NCI-H146 (cell line): ENCODE data around the gene HELZ.

Source experiments
- DNase-seq: peaks from one replicate; lab custom pipeline; 2025; lab: John Stamatoyannopoulos, UW

Gene HELZ

GRCh38 chr17:67186782-67187181 is 58.2 kb downstream of the HELZ start:
- DNase-seq: no peak

- no peak for DNase-seq
These were observed 61.5 kb downstream of the HELZ start for GRCh38 chr17:67183531-67183930.

GRCh38 chr17:67181825-67182224 is 63.2 kb downstream of the HELZ start:
- no peak for DNase-seq

- DNase-seq: no peak
These were observed 64.7 kb downstream of the HELZ start for GRCh38 chr17:67180275-67180674.

GRCh38 chr17:67178555-67178954 is 66.4 kb downstream of the HELZ start:
- no peak for DNase-seq

- no peak for DNase-seq
These were observed 67.3 kb downstream of the HELZ start for GRCh38 chr17:67177732-67178131.

GRCh38 chr17:67174190-67174589 is 70.8 kb downstream of the HELZ start:
- DNase-seq: no peak

GRCh38 chr17:67171560-67171959 is 73.4 kb downstream of the HELZ start:
- no peak for DNase-seq

- no peak for DNase-seq
These were observed 76.5 kb downstream of the HELZ start for GRCh38 chr17:67168496-67168895.

GRCh38 chr17:67165201-67165600 is 79.8 kb downstream of the HELZ start:
- no peak for DNase-seq

GRCh38 chr17:67164302-67164701 is 80.7 kb downstream of the HELZ start:
- no peak for DNase-seq

- no peak for DNase-seq
These were observed 82.2 kb downstream of the HELZ start for GRCh38 chr17:67162771-67163170.

GRCh38 chr17:67161573-67161972 is 83.4 kb downstream of the HELZ start:
- DNase-seq: no peak

- DNase-seq: no peak
These were observed 84.2 kb downstream of the HELZ start for GRCh38 chr17:67160791-67161190.

- peak; percentile 50 for DNase-seq
These were observed 87.0 kb downstream of the HELZ start for GRCh38 chr17:67157732-67158639.

GRCh38 chr17:67156269-67157199 is 88.5 kb downstream of the HELZ start:
- no peak for DNase-seq

GRCh38 chr17:67152824-67153223 is 92.2 kb downstream of the HELZ start:
- no peak for DNase-seq

GRCh38 chr17:67151717-67152116 is 93.3 kb downstream of the HELZ start:
- no peak for DNase-seq

GRCh38 chr17:67150826-67151225 is 94.2 kb downstream of the HELZ start:
- DNase-seq: no peak

- DNase-seq: no peak
These were observed 96.6 kb downstream of the HELZ start for GRCh38 chr17:67148352-67148751.

GRCh38 chr17:67145183-67145805 is 99.7 kb downstream of the HELZ start:
- no peak for DNase-seq

GRCh38 chr17:67143318-67143717 is 101.7 kb downstream of the HELZ start:
- no peak for DNase-seq
